Measurements from ENCODE around the gene MATK. TPM values are rescaled to one million over a fixed set of nuclear protein-coding genes. Genes with fewer than 3 reads are reported as not detected.
"Not testable (repeated sequence)": the region's sequence is repeated elsewhere in the genome, so short reads cannot be mapped to it uniquely, and the experiment has no call there.

Gene MATK
- polyA plus RNA-seq, 1 donor from 2014 or later: 5.9 TPM

GRCh38 chr19:3821857-3822364, 35.7 kb upstream of the MATK start:
- peaks cover 10% of the 10 kb centered on the region for H3K27me3 Mint-ChIP-seq
- H3K27ac Mint-ChIP-seq: peak overlapping the region in 1 of 3 donors; percentile 90

GRCh38 chr19:3821156-3821555, 35.0 kb upstream of the MATK start:
- Mint-ChIP-seq H3K36me3 (no peaks in the 10 kb centered on the region), H3K9me3 (no peaks in the 10 kb centered on the region), H3K27ac (no peak overlapping the region), H3K4me3 (peak overlapping the region in 1 of 4 donors; percentile 43), H3K4me1 (peaks cover 0 to 9% (median 4%) of the 10 kb centered on the region in 3 donors), H3K27me3 (peaks cover 10% of the 10 kb centered on the region)

More at GRCh38 chr19:3821857-3822364, 35.7 kb upstream of the MATK start:
- Mint-ChIP-seq H3K9me3 (no peaks in the 10 kb centered on the region), H3K36me3 (no peaks in the 10 kb centered on the region), H3K4me1 (peaks cover 0 to 9% (median 4%) of the 10 kb centered on the region in 3 donors), H3K4me3 (peak overlapping the region in 1 of 4 donors; percentile 71)

GRCh38 chr19:3819989-3820388, 33.8 kb upstream of the MATK start:
- Mint-ChIP-seq H3K4me3 (no peak overlapping the region), H3K9me3 (no peaks in the 10 kb centered on the region), H3K27ac (no peak overlapping the region), H3K36me3 (no peaks in the 10 kb centered on the region), H3K27me3 (peaks cover 7% of the 10 kb centered on the region), H3K4me1 (peaks cover 0 to 9% (median 4%) of the 10 kb centered on the region in 3 donors)

GRCh38 chr19:3818918-3819317, 32.7 kb upstream of the MATK start:
- Mint-ChIP-seq H3K4me3 (no peak overlapping the region), H3K27me3 (peaks cover 7% of the 10 kb centered on the region), H3K9me3 (no peaks in the 10 kb centered on the region), H3K4me1 (peaks cover 0 to 15% (median 5%) of the 10 kb centered on the region in 3 donors), H3K36me3 (no peaks in the 10 kb centered on the region), H3K27ac (no peak overlapping the region)

GRCh38 chr19:3818466-3818865, 32.3 kb upstream of the MATK start:
- Mint-ChIP-seq H3K9me3 (no peaks in the 10 kb centered on the region), H3K36me3 (no peaks in the 10 kb centered on the region), H3K4me3 (no peak overlapping the region), H3K27ac (no peak overlapping the region), H3K27me3 (peaks cover 5% of the 10 kb centered on the region), H3K4me1 (peaks cover 0 to 17% (median 6%) of the 10 kb centered on the region in 3 donors)

GRCh38 chr19:3817761-3818160, 31.6 kb upstream of the MATK start:
- H3K4me1 Mint-ChIP-seq: peaks cover 0 to 21% (median 8%) of the 10 kb centered on the region in 3 donors
- H3K36me3 Mint-ChIP-seq: no peaks in the 10 kb centered on the region
- peaks cover 2% of the 10 kb centered on the region for H3K27me3 Mint-ChIP-seq
- no peak overlapping the region for H3K27ac Mint-ChIP-seq
- H3K4me3 Mint-ChIP-seq: peak overlapping the region in 1 of 4 donors; percentile 37
- no peaks in the 10 kb centered on the region for H3K9me3 Mint-ChIP-seq

- H3K27ac Mint-ChIP-seq: no peak overlapping the region
- no peaks in the 10 kb centered on the region for H3K9me3 Mint-ChIP-seq
- peaks cover 6 to 25% (median 15%) of the 10 kb centered on the region in 3 donors for H3K4me1 Mint-ChIP-seq
- H3K4me3 Mint-ChIP-seq: no peak overlapping the region
- no peaks in the 10 kb centered on the region for H3K36me3 Mint-ChIP-seq
- H3K27me3 Mint-ChIP-seq: peaks cover 2% of the 10 kb centered on the region
Measured at GRCh38 chr19:3816566-3817218, 30.5 kb upstream of the MATK start.

- peaks cover 6 to 26% (median 15%) of the 10 kb centered on the region in 3 donors for H3K4me1 Mint-ChIP-seq
- not testable (repeated sequence) for H3K36me3 Mint-ChIP-seq, H3K9me3 Mint-ChIP-seq, H3K27me3 Mint-ChIP-seq, H3K4me3 Mint-ChIP-seq, H3K27ac Mint-ChIP-seq
Measured at GRCh38 chr19:3816148-3816547, 30.0 kb upstream of the MATK start.

GRCh38 chr19:3814648-3815047, 28.5 kb upstream of the MATK start:
- H3K36me3 Mint-ChIP-seq: no peaks in the 10 kb centered on the region

GRCh38 chr19:3813473-3814392, 27.6 kb upstream of the MATK start:
- Mint-ChIP-seq H3K4me3 (peak overlapping the region in 3 of 4 donors; percentile 17 to 63 (median 60)), H3K36me3 (no peaks in the 10 kb centered on the region), H3K4me1 (peaks cover 6 to 38% (median 20%) of the 10 kb centered on the region in 3 donors), H3K9me3 (no peaks in the 10 kb centered on the region), H3K27me3 (peaks cover 2% of the 10 kb centered on the region), H3K27ac (peak overlapping the region; percentile 39 to 81 (median 71))

More at GRCh38 chr19:3814648-3815047, 28.5 kb upstream of the MATK start:
- no peaks in the 10 kb centered on the region for H3K9me3 Mint-ChIP-seq
- peaks cover 6 to 35% (median 20%) of the 10 kb centered on the region in 3 donors for H3K4me1 Mint-ChIP-seq
- peak overlapping the region in 2 of 3 donors; percentile 71 to 81 for H3K27ac Mint-ChIP-seq
- peaks cover 2% of the 10 kb centered on the region for H3K27me3 Mint-ChIP-seq
- H3K4me3 Mint-ChIP-seq: peak overlapping the region in 1 of 4 donors; percentile 70

GRCh38 chr19:3810708-3811355, 24.7 kb upstream of the MATK start:
- peaks cover 6 to 46% (median 29%) of the 10 kb centered on the region in 3 donors for H3K4me1 Mint-ChIP-seq
- H3K27me3 Mint-ChIP-seq: peaks cover 4% of the 10 kb centered on the region
- H3K36me3 Mint-ChIP-seq: no peaks in the 10 kb centered on the region
- peak overlapping the region; percentile 88 to 93 (median 92) for H3K27ac Mint-ChIP-seq
- H3K9me3 Mint-ChIP-seq: no peaks in the 10 kb centered on the region
- H3K4me3 Mint-ChIP-seq: peak overlapping the region; percentile 30 to 88 (median 81)

- H3K27ac Mint-ChIP-seq: peak overlapping the region in 2 of 3 donors; percentile 92 to 93
- no peaks in the 10 kb centered on the region for H3K9me3 Mint-ChIP-seq
- H3K4me3 Mint-ChIP-seq: peak overlapping the region in 3 of 4 donors; percentile 76 to 88 (median 86)
- H3K4me1 Mint-ChIP-seq: peaks cover 6 to 46% (median 29%) of the 10 kb centered on the region in 3 donors
- no peaks in the 10 kb centered on the region for H3K36me3 Mint-ChIP-seq
- peaks cover 5% of the 10 kb centered on the region for H3K27me3 Mint-ChIP-seq
Measured at GRCh38 chr19:3809881-3810707, 23.9 kb upstream of the MATK start.

GRCh38 chr19:3808420-3809143, 22.4 kb upstream of the MATK start:
- peak overlapping the region in 1 of 3 donors; percentile 6 for H3K27ac Mint-ChIP-seq
- no peaks in the 10 kb centered on the region for H3K36me3 Mint-ChIP-seq
- peaks cover 8% of the 10 kb centered on the region for H3K27me3 Mint-ChIP-seq
- H3K9me3 Mint-ChIP-seq: no peaks in the 10 kb centered on the region
- peaks cover 6 to 41% (median 29%) of the 10 kb centered on the region in 3 donors for H3K4me1 Mint-ChIP-seq
- peak overlapping the region in 2 of 4 donors; percentile 31 to 46 for H3K4me3 Mint-ChIP-seq

All from IgD-negative memory B cell (primary cell).